Activated effector memory CD4-positive, alpha-beta T cell treated with Interleukin-2 at 50 U/mL for 16 hours (primary cell): ENCODE data around the gene FANCC.

Experiments used
- DNase-seq: peaks from one replicate; pipeline ENCODE4 v3.0.0-alpha.2; 2020

The FANCC gene

GRCh38 chr9:95093586-95093985, 223.9 kb downstream of the FANCC start:
- DNase-seq, result no peak

- no peak for DNase-seq
These were observed 225.0 kb downstream of the FANCC start for GRCh38 chr9:95092262-95093072.

- DNase-seq, result no peak
These were observed 225.8 kb downstream of the FANCC start for GRCh38 chr9:95091601-95092261.

- no peak for DNase-seq
These were observed 226.5 kb downstream of the FANCC start for GRCh38 chr9:95090871-95091577.

- DNase-seq, result no peak
These were observed 227.3 kb downstream of the FANCC start for GRCh38 chr9:95090023-95090791.

GRCh38 chr9:95089257-95090022, 228.1 kb downstream of the FANCC start:
- DNase-seq, result no peak

GRCh38 chr9:95088421-95089161, 228.9 kb downstream of the FANCC start:
- DNase-seq, result no peak

- no peak for DNase-seq
These were observed 229.8 kb downstream of the FANCC start for GRCh38 chr9:95087659-95088242.

- DNase-seq, result no peak
These were observed 230.9 kb downstream of the FANCC start for GRCh38 chr9:95086564-95086955.

GRCh38 chr9:95085861-95086563, 231.5 kb downstream of the FANCC start:
- no peak for DNase-seq

GRCh38 chr9:95085036-95085770, 232.3 kb downstream of the FANCC start:
- no peak for DNase-seq

GRCh38 chr9:95084254-95084934, 233.1 kb downstream of the FANCC start:
- no peak for DNase-seq

- no peak for DNase-seq
These were observed 234.3 kb downstream of the FANCC start for GRCh38 chr9:95083086-95083768.

GRCh38 chr9:95082401-95083084, 235.0 kb downstream of the FANCC start:
- DNase-seq, result no peak

GRCh38 chr9:95081998-95082397, 235.5 kb downstream of the FANCC start:
- no peak for DNase-seq

- DNase-seq, result no peak
These were observed 236.4 kb downstream of the FANCC start for GRCh38 chr9:95080961-95081647.

- DNase-seq, result no peak
These were observed 238.0 kb downstream of the FANCC start for GRCh38 chr9:95079461-95079860.
